ENCODE data around the gene SNX9.

SNX9 gene

GRCh38 chr6:157977176-157977804, 154.2 kb downstream of the SNX9 start:
- H2AFZ ChIP-seq (ENCODE audit: low read length), result no peak overlapping the region
- H3K9ac ChIP-seq (ENCODE audit: low read depth, low read length, poor library complexity), result no peak overlapping the region
- H4K8ac ChIP-seq (ENCODE audit: low read depth, low read length), result no peak overlapping the region
- peak overlapping the region; percentile 14 for H3K18ac ChIP-seq (ENCODE audit: low read length)
- WGBS, 2 donors (ENCODE audit: extremely low coverage in 2 of 2, insufficient read length in 2 of 2, insufficient replicate concordance in 1 of 2), result no CpG with 5 or more reads among the region's 10 CpGs
- peaks cover 0 to 8% (median 3%) of the 10 kb centered on the region in 3 experiments for H3K27me3 ChIP-seq (ENCODE audit: control insufficient read depth in 3 of 3, insufficient read depth in 3 of 3, low read depth in 1 of 3, low read length in 3 of 3)
- no peak overlapping the region for H2BK15ac ChIP-seq (ENCODE audit: low read length)
- no peak overlapping the region for H2BK12ac ChIP-seq (ENCODE audit: low read length)
- no peak overlapping the region for H3K4me2 ChIP-seq (ENCODE audit: insufficient read depth, low read length, poor library complexity, severe bottlenecking)
- H3K4me3 ChIP-seq (ENCODE audit: low read length in 2 of 2), result no peak overlapping the region
- no peaks in the 10 kb centered on the region for H3K79me1 ChIP-seq (ENCODE audit: low read depth, low read length)
- H3K27ac ChIP-seq (replicated peaks; ENCODE audit: low read length), result no peak overlapping the region
- no peaks in the 10 kb centered on the region for H3K36me3 ChIP-seq (replicated peaks in 1 of 2; ENCODE audit: control insufficient read depth in 2 of 2, insufficient read depth in 2 of 2, low read length in 2 of 2)
- no peak overlapping the region for H3K4ac ChIP-seq (ENCODE audit: low read length)
- peak overlapping the region; percentile 92 for H2BK120ac ChIP-seq (ENCODE audit: low read depth, low read length)
- H3K9me3 ChIP-seq (replicated peaks in 1 of 2; ENCODE audit: control insufficient read depth in 2 of 2, insufficient read depth in 1 of 2, low read depth in 1 of 2, low read length in 2 of 2), result peaks cover 0 to 4% of the 10 kb centered on the region in 2 donors
- H3K14ac ChIP-seq (ENCODE audit: low read length), result no peak overlapping the region
- H2AK5ac ChIP-seq (ENCODE audit: low read depth, low read length), result no peak overlapping the region
- no peak overlapping the region for H4K91ac ChIP-seq (ENCODE audit: low read depth, low read length, poor library complexity)
- no peak overlapping the region for H3K23ac ChIP-seq (ENCODE audit: low read depth, low read length, poor library complexity)
- no peak for DNase-seq (ENCODE audit: low spot score)
- peaks cover 0 to 1% of the 10 kb centered on the region in 2 donors for H3K4me1 ChIP-seq (ENCODE audit: control insufficient read depth in 2 of 2, insufficient read depth in 1 of 2, low read depth in 1 of 2, low read length in 2 of 2)
- H2BK5ac ChIP-seq (ENCODE audit: low read length), result no peak overlapping the region

DNA sequence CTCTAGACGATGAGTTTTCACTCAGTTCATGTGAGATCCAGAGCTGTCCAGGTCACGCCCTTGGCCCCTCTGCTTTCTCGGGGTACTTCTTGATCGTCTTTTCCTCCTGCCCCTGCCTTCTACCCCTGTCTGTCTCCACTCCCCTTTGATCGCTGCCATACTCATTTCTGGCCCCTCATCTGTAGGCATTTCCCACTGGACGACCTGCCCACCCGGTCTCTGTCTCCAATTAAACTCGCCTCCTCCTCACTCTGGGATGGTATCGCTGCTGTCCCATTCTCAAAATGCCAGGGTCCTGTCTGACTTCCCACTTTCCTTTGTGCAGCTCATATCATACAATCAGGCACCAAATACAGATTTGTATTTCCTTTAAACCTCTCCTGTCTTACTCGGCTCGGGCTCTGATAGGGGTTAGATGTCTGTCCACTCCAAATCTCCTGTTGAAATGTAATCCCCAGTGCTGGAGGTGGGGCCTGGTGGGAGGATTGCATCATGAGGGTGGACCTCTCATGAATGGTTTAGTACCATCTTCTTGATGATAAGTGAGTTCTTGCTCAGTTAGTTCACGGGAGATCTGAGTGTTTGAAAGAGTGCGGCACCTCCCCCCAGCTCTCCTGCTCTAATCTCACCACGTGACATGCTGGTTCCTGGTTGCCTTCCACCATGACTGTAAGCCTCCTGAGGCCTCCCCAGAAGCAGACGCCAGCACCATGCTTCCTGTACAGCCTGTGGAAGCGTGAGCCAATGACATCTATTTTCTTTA, 155.2 kb downstream of the SNX9 start:
- Histone ChIP-seq H2AK5ac (ENCODE audit: low read depth, low read length) (no peak overlapping the region), H2BK120ac (ENCODE audit: low read depth, low read length) (no peak overlapping the region), H3K4me1 (ENCODE audit: control insufficient read depth in 2 of 2, insufficient read depth in 1 of 2, low read depth in 1 of 2, low read length in 2 of 2) (peaks cover 1 to 6% of the 10 kb centered on the region in 2 donors), H3K79me1 (ENCODE audit: low read depth, low read length) (no peaks in the 10 kb centered on the region), H3K27me3 (ENCODE audit: control insufficient read depth in 3 of 3, insufficient read depth in 3 of 3, low read depth in 1 of 3, low read length in 3 of 3) (peaks cover 0 to 8% (median 6%) of the 10 kb centered on the region in 3 experiments), H4K8ac (ENCODE audit: low read depth, low read length) (no peak overlapping the region), H3K4me2 (ENCODE audit: insufficient read depth, low read length, poor library complexity, severe bottlenecking) (no peak overlapping the region), H3K18ac (ENCODE audit: low read length) (peak overlapping the region; percentile 48), H3K4ac (ENCODE audit: low read length) (no peak overlapping the region), H2BK12ac (ENCODE audit: low read length) (no peak overlapping the region), H3K4me3 (ENCODE audit: low read length in 2 of 2) (no peak overlapping the region), H3K23ac (ENCODE audit: low read depth, low read length, poor library complexity) (no peak overlapping the region), H4K91ac (ENCODE audit: low read depth, low read length, poor library complexity) (no peak overlapping the region), H3K9ac (ENCODE audit: low read depth, low read length, poor library complexity) (no peak overlapping the region), H3K9me3 (replicated peaks in 1 of 2; ENCODE audit: control insufficient read depth in 2 of 2, insufficient read depth in 1 of 2, low read depth in 1 of 2, low read length in 2 of 2) (peaks cover 0 to 4% of the 10 kb centered on the region in 2 donors), H3K27ac (replicated peaks; ENCODE audit: low read length) (no peak overlapping the region), H2BK5ac (ENCODE audit: low read length) (no peak overlapping the region), H3K14ac (ENCODE audit: low read length) (no peak overlapping the region), H3K36me3 (replicated peaks in 1 of 2; ENCODE audit: control insufficient read depth in 2 of 2, insufficient read depth in 2 of 2, low read length in 2 of 2) (no peaks in the 10 kb centered on the region), H2BK15ac (ENCODE audit: low read length) (peak overlapping the region; percentile 15), H2AFZ (ENCODE audit: low read length) (no peak overlapping the region)
- no peak for DNase-seq (ENCODE audit: low spot score)
- no CpG with 5 or more reads among the region's 16 CpGs for whole genome bisulfite sequencing, 2 donors (ENCODE audit: extremely low coverage in 2 of 2, insufficient read length in 2 of 2, insufficient replicate concordance in 1 of 2)

GRCh38 chr6:157980288-157981131, 157.5 kb downstream of the SNX9 start:
- Histone ChIP-seq H2BK15ac (ENCODE audit: low read length) (peak overlapping the region; percentile 70), H2AFZ (ENCODE audit: low read length) (peak overlapping the region; percentile 97), H3K14ac (ENCODE audit: low read length) (no peak overlapping the region), H4K91ac (ENCODE audit: low read depth, low read length, poor library complexity) (no peak overlapping the region), H3K4me3 (ENCODE audit: low read length in 2 of 2) (peak overlapping the region in 1 of 2 donors; percentile 85), H2BK5ac (ENCODE audit: low read length) (no peak overlapping the region), H2AK5ac (ENCODE audit: low read depth, low read length) (no peak overlapping the region), H4K8ac (ENCODE audit: low read depth, low read length) (no peak overlapping the region), H3K9ac (ENCODE audit: low read depth, low read length, poor library complexity) (peak overlapping the region; percentile 46), H3K27me3 (ENCODE audit: control insufficient read depth in 3 of 3, insufficient read depth in 3 of 3, low read depth in 1 of 3, low read length in 3 of 3) (peaks cover 0 to 8% (median 6%) of the 10 kb centered on the region in 3 experiments), H3K27ac (replicated peaks; ENCODE audit: low read length) (no peak overlapping the region), H3K79me1 (ENCODE audit: low read depth, low read length) (no peaks in the 10 kb centered on the region), H2BK12ac (ENCODE audit: low read length) (no peak overlapping the region), H3K4me1 (ENCODE audit: control insufficient read depth in 2 of 2, insufficient read depth in 1 of 2, low read depth in 1 of 2, low read length in 2 of 2) (peaks cover 1 to 12% of the 10 kb centered on the region in 2 donors), H3K4me2 (ENCODE audit: insufficient read depth, low read length, poor library complexity, severe bottlenecking) (peak overlapping the region; percentile 87), H2BK120ac (ENCODE audit: low read depth, low read length) (no peak overlapping the region), H3K23ac (ENCODE audit: low read depth, low read length, poor library complexity) (peak overlapping the region; percentile 9), H3K9me3 (replicated peaks in 1 of 2; ENCODE audit: control insufficient read depth in 2 of 2, insufficient read depth in 1 of 2, low read depth in 1 of 2, low read length in 2 of 2) (peaks cover 0 to 4% of the 10 kb centered on the region in 2 donors), H3K18ac (ENCODE audit: low read length) (peak overlapping the region; percentile 88), H3K4ac (ENCODE audit: low read length) (no peak overlapping the region), H3K36me3 (replicated peaks in 1 of 2; ENCODE audit: control insufficient read depth in 2 of 2, insufficient read depth in 2 of 2, low read length in 2 of 2) (no peaks in the 10 kb centered on the region)
- no peak for DNase-seq (ENCODE audit: low spot score)
- WGBS, 2 donors (ENCODE audit: extremely low coverage in 2 of 2, insufficient read length in 2 of 2, insufficient replicate concordance in 1 of 2), result no CpG with 5 or more reads among the region's 19 CpGs

DNA sequence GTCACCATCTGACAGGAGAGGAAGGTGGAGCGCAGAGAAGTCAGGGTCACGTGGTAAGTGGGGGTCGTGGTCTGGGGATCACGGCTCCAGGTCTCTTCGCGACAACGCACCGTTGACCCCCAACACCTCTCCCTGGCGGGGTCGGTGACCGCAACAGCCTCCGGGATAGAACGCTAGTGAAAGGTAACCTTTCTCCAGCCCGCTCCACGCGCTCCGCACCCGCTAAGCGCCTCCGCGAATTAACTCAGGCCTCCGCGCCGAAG, 158.0 kb downstream of the SNX9 start:
- Histone ChIP-seq H3K4me2 (ENCODE audit: insufficient read depth, low read length, poor library complexity, severe bottlenecking) (peak overlapping the region; percentile 87), H3K4me3 (ENCODE audit: low read length in 2 of 2) (peak overlapping the region; percentile 65 to 85), H3K9ac (ENCODE audit: low read depth, low read length, poor library complexity) (peak overlapping the region; percentile 46), H2AFZ (ENCODE audit: low read length) (peak overlapping the region; percentile 97), H3K14ac (ENCODE audit: low read length) (no peak overlapping the region), H3K23ac (ENCODE audit: low read depth, low read length, poor library complexity) (peak overlapping the region; percentile 9), H2AK5ac (ENCODE audit: low read depth, low read length) (no peak overlapping the region), H3K9me3 (replicated peaks in 1 of 2; ENCODE audit: control insufficient read depth in 2 of 2, insufficient read depth in 1 of 2, low read depth in 1 of 2, low read length in 2 of 2) (peaks cover 0 to 4% of the 10 kb centered on the region in 2 donors), H3K18ac (ENCODE audit: low read length) (peak overlapping the region; percentile 88), H2BK12ac (ENCODE audit: low read length) (no peak overlapping the region), H2BK5ac (ENCODE audit: low read length) (no peak overlapping the region), H3K36me3 (replicated peaks in 1 of 2; ENCODE audit: control insufficient read depth in 2 of 2, insufficient read depth in 2 of 2, low read length in 2 of 2) (no peaks in the 10 kb centered on the region), H3K4me1 (ENCODE audit: control insufficient read depth in 2 of 2, insufficient read depth in 1 of 2, low read depth in 1 of 2, low read length in 2 of 2) (peaks cover 3 to 12% of the 10 kb centered on the region in 2 donors), H4K8ac (ENCODE audit: low read depth, low read length) (no peak overlapping the region), H3K79me1 (ENCODE audit: low read depth, low read length) (no peaks in the 10 kb centered on the region), H2BK120ac (ENCODE audit: low read depth, low read length) (no peak overlapping the region), H2BK15ac (ENCODE audit: low read length) (peak overlapping the region; percentile 70), H4K91ac (ENCODE audit: low read depth, low read length, poor library complexity) (no peak overlapping the region), H3K4ac (ENCODE audit: low read length) (no peak overlapping the region), H3K27ac (replicated peaks; ENCODE audit: low read length) (no peak overlapping the region), H3K27me3 (ENCODE audit: control insufficient read depth in 3 of 3, insufficient read depth in 3 of 3, low read depth in 1 of 3, low read length in 3 of 3) (peaks cover 0 to 8% (median 6%) of the 10 kb centered on the region in 3 experiments)
- WGBS, 2 donors (ENCODE audit: extremely low coverage in 2 of 2, insufficient read length in 2 of 2, insufficient replicate concordance in 1 of 2), result no CpG with 5 or more reads among the region's 24 CpGs
- no peak for DNase-seq (ENCODE audit: low spot score)

All from neuronal stem cell (in vitro differentiated cells).